GM04504 (cell line): ENCODE results near the gene SPTAN1.
"Not testable (repeated sequence)": the region's sequence is repeated elsewhere in the genome, so short reads cannot be mapped to it uniquely, and the experiment has no call there.

Experiments
- DNase-seq: peaks from one replicate; pipeline ENCODE4 v3.0.0-alpha.2; 2012; ENCODE audit warnings: low read depth

The SPTAN1 gene

GRCh38 chr9:128552153-128552743 is at the start of gene SPTAN1:
Gene SPTAN1, plus strand, starts transcription at chr9:128552587. Its CDS starts 14,154 bp downstream, at chr9:128566741.
- peak; percentile 87 for DNase-seq

GRCh38 chr9:128503415-128503825 is 49.0 kb upstream of the SPTAN1 start:
- peak; percentile 81 for DNase-seq

DNA sequence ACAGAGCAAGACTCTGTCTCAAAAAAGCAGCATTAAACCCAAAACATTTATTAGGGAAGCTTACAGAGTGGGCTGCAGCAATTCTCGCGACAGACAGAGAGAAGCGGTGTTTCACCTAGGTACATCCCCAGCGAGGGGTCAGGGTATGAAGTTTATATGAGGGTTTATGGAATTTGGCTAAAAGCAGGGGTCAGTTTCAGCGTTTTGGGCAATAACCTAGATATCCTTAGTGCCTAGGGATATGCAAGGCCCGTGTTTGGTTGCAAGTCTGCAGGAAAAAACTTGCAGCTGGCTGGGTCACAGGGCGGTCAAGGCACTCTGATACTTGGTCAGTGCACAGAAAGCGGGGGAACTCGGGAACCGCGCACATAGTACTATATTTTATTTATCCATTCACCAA is 48.5 kb upstream of the SPTAN1 start:
- DNase-seq, result no peak

GRCh38 chr9:128504485-128505413 is 47.6 kb upstream of the SPTAN1 start, which contains the start of gene GLE1:
Gene GLE1, plus strand, starts transcription at chr9:128504719. Its CDS starts 87 bp downstream, at chr9:128504806.
- DNase-seq, result peak; percentile 79

- DNase-seq, result no peak
These were observed 47.0 kb upstream of the SPTAN1 start for GRCh38 chr9:128505414-128505765.

DNA sequence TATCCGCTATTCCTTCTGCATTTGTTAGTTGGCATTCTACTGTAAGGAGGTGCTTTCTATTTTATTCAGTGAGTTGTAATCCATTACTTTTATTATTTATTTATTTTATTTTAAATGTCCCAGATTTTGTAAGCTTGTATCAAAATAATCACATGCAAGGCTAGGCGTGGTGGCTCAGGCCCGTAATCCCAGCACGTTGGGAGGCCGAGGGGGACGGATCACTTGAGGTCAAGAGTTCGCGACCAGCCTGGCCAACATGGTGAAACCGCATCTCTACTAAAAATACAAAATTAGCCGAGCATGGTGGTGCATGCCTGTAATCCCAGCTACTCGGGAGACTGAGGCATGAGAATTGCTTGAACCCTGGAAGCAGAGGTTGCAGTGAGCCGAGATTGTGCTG is 46.5 kb upstream of the SPTAN1 start:
- not testable (repeated sequence) for DNase-seq

GRCh38 chr9:128512820-128513219 is 39.6 kb upstream of the SPTAN1 start:
- DNase-seq, result no peak

DNA sequence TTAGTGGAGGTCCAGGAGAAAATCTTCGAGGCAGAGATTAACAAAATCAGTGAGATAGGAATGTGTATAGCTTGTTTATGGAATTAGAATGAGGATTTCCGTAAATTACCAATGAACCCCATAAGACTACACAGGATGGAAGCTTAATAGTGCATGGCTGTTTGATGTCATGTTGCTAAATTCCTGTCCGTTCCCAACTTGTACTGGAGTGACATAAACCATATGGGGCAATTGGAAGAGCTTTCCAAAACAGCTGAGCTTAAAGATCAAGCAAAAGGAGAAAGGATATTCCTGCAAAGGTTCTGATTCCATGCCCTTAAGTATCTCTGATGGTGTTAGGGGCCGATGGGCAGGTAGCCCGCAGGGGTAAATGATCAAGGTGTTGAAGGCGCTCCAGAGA is 30.4 kb upstream of the SPTAN1 start:
- DNase-seq, result no peak

- no peak for DNase-seq
These were observed 29.0 kb upstream of the SPTAN1 start for GRCh38 chr9:128523199-128523925.

GRCh38 chr9:128526720-128527119 is 25.7 kb upstream of the SPTAN1 start:
- DNase-seq, result no peak

DNA sequence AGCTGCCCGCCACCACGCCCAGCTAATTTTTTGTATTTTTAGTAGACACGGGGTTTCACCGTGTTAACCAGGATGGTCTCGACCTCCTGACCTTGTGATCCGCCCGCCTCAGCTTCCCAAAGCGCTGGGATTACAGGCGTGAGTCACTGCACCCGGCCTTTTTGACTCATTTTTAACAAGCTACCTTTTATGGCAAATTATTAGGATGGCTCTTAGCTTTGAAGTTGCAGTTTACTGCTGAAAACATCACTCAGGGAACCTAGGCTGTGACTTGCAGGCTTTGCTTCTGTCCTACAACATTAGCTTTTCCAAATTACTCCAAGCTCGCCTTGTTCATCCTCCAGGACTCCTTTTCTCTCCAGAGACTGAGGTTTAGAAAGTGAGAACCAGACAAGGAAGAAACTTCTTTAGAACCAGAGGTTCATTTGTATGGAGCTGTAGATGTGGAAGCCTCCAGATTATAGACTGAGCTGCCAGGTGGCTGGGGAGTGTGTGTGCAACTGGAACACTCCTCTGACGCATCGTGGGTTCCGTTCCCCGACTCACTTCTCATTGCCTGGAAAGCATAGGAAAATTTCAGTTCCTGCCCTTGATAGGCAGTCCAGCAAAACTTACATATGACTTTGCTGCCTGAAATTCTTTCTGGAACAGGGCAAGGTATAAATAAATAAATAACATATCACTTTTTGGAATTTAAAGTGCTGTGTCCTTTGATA is 23.8 kb upstream of the SPTAN1 start:
- DNase-seq, result no peak

DNA sequence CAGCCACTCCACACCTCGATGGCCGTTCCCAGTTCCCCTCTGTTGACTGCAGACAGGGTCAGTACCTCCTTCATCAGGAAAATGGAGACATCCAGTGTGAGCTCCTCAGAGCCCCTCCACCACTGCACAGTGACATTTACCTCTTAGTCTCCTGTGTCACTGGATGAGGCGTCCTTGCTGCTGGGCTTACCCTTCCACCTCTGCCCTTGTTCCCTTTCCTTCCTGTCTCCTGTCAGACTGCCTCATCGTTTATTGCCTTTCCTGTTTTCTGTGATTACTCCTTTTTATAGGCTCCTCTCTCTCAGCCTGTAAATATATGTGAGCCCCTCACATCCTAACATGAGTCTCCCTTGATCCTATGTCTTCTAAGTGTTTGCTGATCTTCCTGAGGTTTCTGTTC is 23.2 kb upstream of the SPTAN1 start:
- DNase-seq, result no peak

- DNase-seq, result no peak
These were observed 19.8 kb upstream of the SPTAN1 start for GRCh38 chr9:128532581-128532980.

GRCh38 chr9:128540634-128541360 is 11.6 kb upstream of the SPTAN1 start:
- DNase-seq, result no peak

GRCh38 chr9:128546504-128546903 is 5.9 kb upstream of the SPTAN1 start:
- no peak for DNase-seq

GRCh38 chr9:128548876-128549275 is 3.5 kb upstream of the SPTAN1 start:
- no peak for DNase-seq

GRCh38 chr9:128550226-128550625 is 2.2 kb upstream of the SPTAN1 start:
- no peak for DNase-seq

DNA sequence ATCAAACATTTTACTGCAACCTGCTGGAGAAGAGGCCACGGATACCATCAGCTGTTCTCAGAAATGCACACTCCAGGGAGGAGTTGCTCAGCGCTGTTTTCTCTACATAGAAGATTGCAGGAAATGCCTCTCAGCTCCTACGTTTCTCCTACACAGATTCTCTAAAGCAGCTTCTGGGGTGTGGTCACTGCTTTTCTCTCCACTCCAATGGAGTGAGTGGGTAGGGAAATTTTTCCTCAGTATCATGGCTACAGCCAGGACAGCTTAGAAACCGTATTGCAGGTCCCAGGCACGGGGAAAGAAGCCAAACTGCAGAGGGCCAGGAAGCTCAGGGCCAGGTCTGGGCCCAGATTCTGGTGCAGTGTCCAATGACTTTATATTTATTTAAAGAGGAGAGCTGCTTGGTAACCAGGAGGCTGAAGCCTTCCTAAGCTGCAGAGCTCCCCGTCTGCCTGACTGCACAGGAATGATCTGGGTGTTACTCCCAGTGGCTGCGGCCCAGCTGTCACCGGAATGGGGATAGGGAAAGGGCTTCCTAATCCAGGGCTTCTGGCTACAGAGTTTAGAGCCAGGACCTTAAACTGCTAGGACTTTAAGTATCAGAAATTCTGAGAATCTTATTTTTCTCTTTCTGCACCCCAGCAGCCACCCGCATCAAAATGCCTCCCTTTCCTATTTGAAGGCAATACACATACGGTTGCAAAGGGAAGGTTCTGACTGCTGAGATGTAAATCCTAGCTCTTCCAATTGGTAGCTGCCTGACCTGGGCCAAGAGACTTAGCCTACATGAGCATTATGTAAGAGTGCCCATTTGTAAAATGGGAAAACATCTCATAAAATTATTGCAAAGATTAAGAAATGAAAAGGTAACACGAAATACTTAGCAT is 1.4 kb upstream of the SPTAN1 start:
- no peak for DNase-seq

- no peak for DNase-seq
These were observed 682 bp upstream of the SPTAN1 start for GRCh38 chr9:128551657-128552152.
